IPS-18a (cell line): Measurements from ENCODE around the gene TTC22.

Experiments
- H3K27ac ChIP-seq: one replicate; pipeline ENCODE4 v1.5.1; 2013; ENCODE audit warnings: low read length
- H3K27me3 ChIP-seq: one replicate; pipeline ENCODE4 v1.6.1; 2013; ENCODE audit warnings: mild to moderate bottlenecking, low read length; ENCODE audit not compliant: control insufficient read depth, insufficient read depth
- H3K36me3 ChIP-seq: one replicate; pipeline ENCODE4 v1.6.1; 2013; ENCODE audit warnings: low read depth, low read length; ENCODE audit not compliant: control insufficient read depth
- H3K4me1 ChIP-seq: one replicate; pipeline ENCODE4 v1.6.1; 2013; ENCODE audit warnings: low read depth, low read length; ENCODE audit not compliant: control insufficient read depth
- H3K4me3 ChIP-seq: one replicate; pipeline ENCODE4 v1.5.1; 2013; ENCODE audit warnings: low read length
- H3K9ac ChIP-seq: one replicate; pipeline ENCODE4 v1.6.1; 2013; ENCODE audit warnings: mild to moderate bottlenecking, low read length, moderate library complexity
- H3K9me3 ChIP-seq: one replicate; pipeline ENCODE4 v1.6.1; 2013; ENCODE audit warnings: low read depth, low read length; ENCODE audit not compliant: control insufficient read depth

Gene TTC22

DNA sequence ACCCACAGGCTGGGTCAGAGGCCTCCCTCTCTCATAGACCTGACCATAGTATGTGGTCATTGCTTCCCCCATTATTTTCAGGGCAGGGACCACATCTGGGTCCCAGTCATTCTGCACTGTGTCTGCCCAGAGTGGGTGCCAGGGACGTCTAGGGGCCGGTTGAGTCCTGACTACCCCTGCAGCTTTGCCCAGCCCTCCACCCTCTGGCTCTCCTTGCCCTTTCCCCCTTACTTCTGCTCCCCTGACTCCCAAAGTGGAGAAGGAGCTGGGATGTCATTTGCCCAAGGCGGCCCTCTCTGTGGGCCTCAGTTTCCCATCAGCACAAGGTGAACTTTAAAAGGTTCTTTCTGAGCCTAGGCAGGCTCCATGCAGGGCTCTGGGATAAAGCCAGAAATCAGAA lies 4.3 kb upstream of the TTC22 start:
- H3K4me3 ChIP-seq = no peak overlapping the region
- H3K9me3 ChIP-seq = no peaks in the 10 kb centered on the region
- no peaks in the 10 kb centered on the region for H3K36me3 ChIP-seq
- no peak overlapping the region for H3K27ac ChIP-seq
- no peaks in the 10 kb centered on the region for H3K27me3 ChIP-seq
- H3K9ac ChIP-seq = no peak overlapping the region
- peaks cover 3% of the 10 kb centered on the region for H3K4me1 ChIP-seq

- Histone ChIP-seq H3K27me3 (no peaks in the 10 kb centered on the region), H3K4me3 (no peak overlapping the region), H3K36me3 (no peaks in the 10 kb centered on the region), H3K9ac (no peak overlapping the region), H3K4me1 (peaks cover 3% of the 10 kb centered on the region), H3K9me3 (no peaks in the 10 kb centered on the region), H3K27ac (no peak overlapping the region)
Measured at GRCh38 chr1:54804471-54805132, 3.5 kb upstream of the TTC22 start.

DNA sequence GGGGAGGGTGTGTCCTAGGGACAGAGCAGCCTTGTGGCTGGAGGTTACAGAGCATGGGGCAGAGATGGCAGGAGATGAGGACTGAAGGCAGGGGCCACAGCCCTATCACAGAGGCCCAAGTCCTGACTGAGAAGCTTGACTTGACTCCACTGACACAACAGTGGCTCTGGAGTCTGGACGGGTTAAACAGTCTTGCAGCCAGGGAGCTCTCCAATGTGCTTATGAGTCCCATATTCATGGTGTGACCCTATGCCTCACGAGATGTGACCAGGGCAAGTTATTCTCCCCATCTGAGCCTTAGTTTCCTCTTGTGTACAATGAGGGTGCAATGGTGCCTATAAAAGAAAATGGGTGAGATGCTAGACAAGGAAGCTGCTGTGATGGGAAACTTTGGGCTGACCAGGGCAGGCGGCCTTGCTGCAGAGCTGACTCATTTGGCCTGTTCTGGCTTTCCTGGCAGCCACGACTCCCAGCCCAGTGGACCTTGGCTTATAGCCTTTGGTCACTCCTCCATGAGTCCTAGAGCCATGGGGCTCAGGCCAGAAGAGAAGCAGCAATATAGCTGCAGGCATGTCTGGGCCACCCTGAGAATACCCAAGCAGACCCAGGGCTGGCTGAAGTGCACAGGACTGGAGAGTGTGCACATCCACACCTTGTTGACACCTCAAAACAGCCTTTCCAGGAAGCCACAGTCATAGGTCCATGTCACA lies 2.8 kb upstream of the TTC22 start:
- peaks cover under 1% of the 10 kb centered on the region for H3K4me1 ChIP-seq

GRCh38 chr1:54800041-54800898 lies 853 bp downstream of the TTC22 start:
- H3K4me3 ChIP-seq = no peak overlapping the region
- H3K9me3 ChIP-seq = no peaks in the 10 kb centered on the region
- no peak overlapping the region for H3K27ac ChIP-seq
- H3K27me3 ChIP-seq = no peaks in the 10 kb centered on the region
- no peaks in the 10 kb centered on the region for H3K36me3 ChIP-seq
- no peak overlapping the region for H3K9ac ChIP-seq
- peaks cover 3% of the 10 kb centered on the region for H3K4me1 ChIP-seq

More for the DNA sequence above, 2.8 kb upstream of the TTC22 start:
- Histone ChIP-seq H3K9ac (no peak overlapping the region), H3K36me3 (no peaks in the 10 kb centered on the region), H3K27ac (no peak overlapping the region), H3K9me3 (no peaks in the 10 kb centered on the region), H3K27me3 (no peaks in the 10 kb centered on the region), H3K4me3 (no peak overlapping the region)

DNA sequence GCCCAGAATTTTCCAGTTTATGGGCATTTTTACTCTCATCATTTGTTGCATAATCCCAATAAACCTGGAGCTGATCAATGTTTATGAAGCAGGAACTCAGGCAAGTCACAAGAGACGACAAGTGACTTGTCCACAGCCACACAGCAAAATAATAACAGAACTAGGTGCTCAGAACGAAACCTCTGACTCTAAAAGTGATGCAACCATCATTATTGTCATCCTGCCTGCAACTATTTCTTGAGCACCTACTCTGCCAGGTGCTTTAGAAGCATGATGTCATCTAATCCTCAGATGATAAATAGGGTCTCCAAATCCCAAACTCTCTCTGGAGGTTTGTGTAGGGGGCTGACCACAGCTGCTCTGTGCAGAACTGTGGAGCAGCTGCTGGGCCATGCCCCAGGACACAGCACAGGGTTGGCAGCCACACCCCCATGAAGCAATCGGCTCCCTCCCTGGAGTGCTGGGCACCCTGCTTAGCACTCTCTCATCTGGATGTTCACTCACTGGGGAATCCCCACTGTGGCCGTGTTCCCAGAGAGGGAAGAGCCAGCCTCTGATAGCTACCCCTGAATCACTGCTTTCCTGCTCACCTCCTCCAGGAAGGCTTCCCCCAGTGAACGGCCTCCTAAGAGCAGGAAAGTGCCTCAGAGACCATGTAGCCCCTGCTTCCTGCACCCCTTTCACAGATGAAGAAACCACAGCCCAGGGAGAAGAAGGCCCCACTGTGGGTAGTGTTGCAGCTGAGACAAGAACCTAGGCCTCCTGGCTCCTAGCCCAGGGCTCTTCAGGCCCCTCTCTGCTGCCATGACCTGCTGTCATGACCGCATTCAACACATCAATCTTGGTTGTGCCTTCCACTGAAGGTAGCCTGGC lies 2.1 kb downstream of the TTC22 start:
- Histone ChIP-seq H3K4me3 (no peak overlapping the region), H3K36me3 (no peaks in the 10 kb centered on the region), H3K9ac (no peak overlapping the region), H3K27me3 (no peaks in the 10 kb centered on the region), H3K27ac (no peak overlapping the region), H3K9me3 (no peaks in the 10 kb centered on the region), H3K4me1 (peaks cover 10% of the 10 kb centered on the region)

DNA sequence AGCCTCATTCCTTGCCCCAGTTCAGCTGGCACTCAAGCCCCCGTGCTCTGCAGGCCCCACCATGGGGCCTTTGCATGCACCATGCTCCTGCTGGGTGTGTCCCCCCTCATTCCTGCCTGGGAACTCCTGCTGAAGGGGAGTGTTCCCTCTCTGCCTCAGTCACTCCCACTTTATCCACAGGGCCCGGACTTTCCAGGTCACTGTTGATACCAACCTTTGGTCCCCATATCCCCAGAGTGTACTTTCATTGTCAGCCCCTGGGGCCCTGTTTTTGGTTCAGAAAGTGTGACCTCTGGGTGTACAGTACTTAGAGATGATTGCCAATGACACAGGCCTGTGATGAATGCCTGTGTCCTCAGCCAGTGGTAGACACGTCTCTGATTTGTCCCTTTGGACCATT lies 2.9 kb downstream of the TTC22 start:
- Histone ChIP-seq H3K4me1 (peaks cover 15% of the 10 kb centered on the region), H3K9me3 (no peaks in the 10 kb centered on the region), H3K27me3 (no peaks in the 10 kb centered on the region), H3K36me3 (no peaks in the 10 kb centered on the region), H3K4me3 (no peak overlapping the region), H3K9ac (no peak overlapping the region), H3K27ac (no peak overlapping the region)

DNA sequence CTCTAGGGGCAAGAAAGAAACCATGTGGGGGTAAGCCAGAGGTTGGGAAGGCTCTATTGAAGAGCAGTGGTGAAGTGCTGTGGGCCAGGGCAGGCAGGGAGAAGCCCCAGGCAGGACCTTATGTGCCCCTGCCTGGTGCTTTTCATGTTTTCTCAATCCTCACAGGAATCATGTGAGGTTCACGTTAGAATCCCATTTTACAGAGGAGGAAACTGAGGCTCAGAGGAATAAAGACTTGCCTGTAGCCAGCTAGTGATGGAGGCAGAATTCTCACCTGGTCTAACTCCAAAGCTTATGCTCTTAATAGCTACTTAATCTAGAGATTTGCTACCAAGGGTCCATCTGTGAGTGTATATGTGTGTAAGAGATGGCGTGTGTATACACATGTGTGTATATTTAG lies 4.2 kb downstream of the TTC22 start:
- no peaks in the 10 kb centered on the region for H3K27me3 ChIP-seq
- no peaks in the 10 kb centered on the region for H3K9me3 ChIP-seq
- no peak overlapping the region for H3K4me3 ChIP-seq
- H3K9ac ChIP-seq = no peak overlapping the region
- no peaks in the 10 kb centered on the region for H3K36me3 ChIP-seq
- no peak overlapping the region for H3K27ac ChIP-seq
- peaks cover 15% of the 10 kb centered on the region for H3K4me1 ChIP-seq

DNA sequence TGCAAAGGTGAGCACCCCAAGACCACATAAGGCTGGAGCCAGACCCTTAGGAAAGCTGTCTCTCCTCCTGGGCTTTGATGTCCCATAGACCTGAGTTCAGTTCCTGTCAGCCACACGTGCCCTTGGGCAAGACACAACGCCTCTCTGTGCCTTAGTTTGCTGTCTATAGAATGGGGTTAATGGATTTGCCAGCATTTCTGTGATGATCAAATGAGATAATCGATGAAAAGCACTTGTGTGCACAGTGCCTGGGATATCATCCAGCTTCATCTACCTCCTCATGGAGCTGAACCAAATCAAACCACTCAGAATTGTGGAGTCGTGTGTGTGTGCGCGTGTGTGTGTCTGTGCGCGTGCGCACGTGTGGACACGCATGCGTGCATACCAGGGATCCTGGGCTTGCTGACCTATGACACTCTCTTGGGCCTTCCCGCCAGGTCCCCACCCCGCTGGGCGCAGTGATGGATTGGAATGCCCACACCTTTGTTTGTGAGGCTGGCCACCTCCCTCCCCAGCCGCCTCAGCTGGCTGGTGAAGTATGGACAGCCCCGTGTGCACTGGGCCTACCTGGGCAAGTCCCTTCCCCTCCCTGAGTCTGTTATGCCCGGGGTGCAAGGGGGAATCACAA lies 5.2 kb downstream of the TTC22 start:
- peaks cover 15% of the 10 kb centered on the region for H3K4me1 ChIP-seq

GRCh38 chr1:54795356-54795665 lies 5.8 kb downstream of the TTC22 start:
- Histone ChIP-seq H3K4me1 (peaks cover 15% of the 10 kb centered on the region), H3K9ac (no peak overlapping the region), H3K9me3 (no peaks in the 10 kb centered on the region), H3K27ac (no peak overlapping the region), H3K27me3 (no peaks in the 10 kb centered on the region), H3K36me3 (no peaks in the 10 kb centered on the region), H3K4me3 (no peak overlapping the region)

More for the DNA sequence above, 5.2 kb downstream of the TTC22 start:
- H3K9ac ChIP-seq = no peak overlapping the region
- no peaks in the 10 kb centered on the region for H3K9me3 ChIP-seq
- no peak overlapping the region for H3K27ac ChIP-seq
- H3K27me3 ChIP-seq = no peaks in the 10 kb centered on the region
- no peak overlapping the region for H3K4me3 ChIP-seq
- H3K36me3 ChIP-seq = no peaks in the 10 kb centered on the region

DNA sequence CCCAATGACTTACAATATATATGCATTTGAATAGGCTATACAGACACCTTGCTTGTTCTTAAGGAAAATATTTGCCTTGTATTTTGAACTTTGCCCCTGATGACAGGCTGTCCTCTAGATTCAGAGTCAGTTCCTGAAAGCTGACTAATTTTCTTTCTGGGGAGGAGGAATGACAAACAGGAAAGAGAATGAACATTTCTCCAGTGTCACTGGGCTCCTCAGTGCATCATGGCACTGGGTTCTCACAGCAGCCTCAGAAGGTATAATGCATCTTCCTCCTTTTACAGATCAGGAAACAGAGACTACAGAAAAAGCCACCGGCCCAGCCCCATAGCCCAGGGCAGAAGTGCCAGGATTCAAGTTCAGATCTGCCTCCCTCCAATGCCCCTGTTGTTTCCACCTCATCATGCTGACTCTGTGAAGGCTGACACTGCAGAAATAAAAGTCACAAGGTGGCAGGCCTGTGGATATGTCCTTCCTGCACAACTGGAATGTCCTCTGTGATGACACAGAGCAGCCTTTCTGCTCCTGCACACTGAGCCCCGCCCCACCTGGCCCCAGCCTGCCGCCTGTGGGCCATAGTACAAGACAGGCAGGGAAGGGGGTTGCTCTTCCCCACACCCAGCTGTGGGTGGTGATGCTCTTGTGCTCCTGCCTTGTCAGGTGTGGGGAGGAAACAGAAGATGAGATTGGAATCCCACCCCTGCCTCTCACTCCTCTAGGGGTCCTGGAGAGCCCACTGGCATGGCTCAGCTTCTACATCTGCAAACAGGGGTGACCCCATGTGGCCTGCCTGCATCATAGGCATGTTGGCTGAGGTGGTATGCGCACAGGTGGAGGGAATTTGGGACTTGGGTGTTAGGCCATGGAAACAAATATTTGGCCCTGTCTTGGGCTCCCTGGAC lies 6.4 kb downstream of the TTC22 start:
- H3K27ac ChIP-seq = no peak overlapping the region
- H3K9me3 ChIP-seq = no peaks in the 10 kb centered on the region

More for the DNA sequence above, 6.4 kb downstream of the TTC22 start:
- Histone ChIP-seq H3K4me1 (peaks cover 15% of the 10 kb centered on the region), H3K9ac (no peak overlapping the region), H3K36me3 (no peaks in the 10 kb centered on the region), H3K4me3 (no peak overlapping the region), H3K27me3 (no peaks in the 10 kb centered on the region)
